ENCODE measurements around the gene CAMK2G.

The CAMK2G gene

GRCh38 chr10:73859784-73860491 lies 14.4 kb downstream of the CAMK2G start:
- Histone ChIP-seq H3K9me3 (ENCODE audit: low read length) (no peaks in the 10 kb centered on the region), H2AFZ (ENCODE audit: low read length) (no peak overlapping the region), H3F3A (ENCODE audit: insufficient read depth, low read length) (no peaks in the 10 kb centered on the region), H3K27me3 (ENCODE audit: insufficient read depth, low read length) (no peaks in the 10 kb centered on the region), H3K4me3 (ENCODE audit: low read depth, low read length, poor library complexity, severe bottlenecking) (no peak overlapping the region), H3K79me2 (ENCODE audit: insufficient read depth, low read length) (no peaks in the 10 kb centered on the region), H4K20me1 (ENCODE audit: insufficient read depth, low read length) (no peaks in the 10 kb centered on the region), H3K27ac (ENCODE audit: low read depth, low read length, poor library complexity, severe bottlenecking) (peak overlapping the region; percentile 73), H3K36me3 (ENCODE audit: insufficient read depth, low read length) (peaks cover 39% of the 10 kb centered on the region; the same call in 1 of the 2 replicates), H3K9me2 (ENCODE audit: low read depth, low read length) (no peaks in the 10 kb centered on the region), H3K9ac (ENCODE audit: low read length) (peak overlapping the region; percentile 50; the same call in 1 of the 2 replicates), H3K4me1 (ENCODE audit: insufficient read depth, low read length, severe bottlenecking) (peaks cover 37% of the 10 kb centered on the region), H3K4me2 (ENCODE audit: low read length) (peak overlapping the region; percentile 35; the same call in 1 of the 2 replicates)
- no peak for TF ChIP-seq EZH2 (IDR thresholded peaks at IDR 0.05; ENCODE audit: borderline replicate concordance, low read length)
- TF ChIP-seq CTCF (IDR thresholded peaks at IDR 0.05; ENCODE audit: low read length): no peak

GRCh38 chr10:73859428-73859783 lies 14.9 kb downstream of the CAMK2G start:
- H3K4me2 ChIP-seq (ENCODE audit: low read length): peak overlapping the region; percentile 35; the same call in 1 of the 2 replicates
- H4K20me1 ChIP-seq (ENCODE audit: insufficient read depth, low read length): no peaks in the 10 kb centered on the region
- no peaks in the 10 kb centered on the region for H3K79me2 ChIP-seq (ENCODE audit: insufficient read depth, low read length)
- no peaks in the 10 kb centered on the region for H3K9me2 ChIP-seq (ENCODE audit: low read depth, low read length)
- no peaks in the 10 kb centered on the region for H3K9me3 ChIP-seq (ENCODE audit: low read length)
- no peaks in the 10 kb centered on the region for H3K27me3 ChIP-seq (ENCODE audit: insufficient read depth, low read length)
- peaks cover 33% of the 10 kb centered on the region for H3K4me1 ChIP-seq (ENCODE audit: insufficient read depth, low read length, severe bottlenecking)
- H3K36me3 ChIP-seq (ENCODE audit: insufficient read depth, low read length): peaks cover 38% of the 10 kb centered on the region; the same call in 1 of the 2 replicates
- TF ChIP-seq CTCF (IDR thresholded peaks at IDR 0.05; ENCODE audit: low read length) (no peak), EZH2 (IDR thresholded peaks at IDR 0.05; ENCODE audit: borderline replicate concordance, low read length) (no peak)
- H3F3A ChIP-seq (ENCODE audit: insufficient read depth, low read length): no peaks in the 10 kb centered on the region
- peak overlapping the region; percentile 73 for H3K27ac ChIP-seq (ENCODE audit: low read depth, low read length, poor library complexity, severe bottlenecking)
- no peak overlapping the region for H3K4me3 ChIP-seq (ENCODE audit: low read depth, low read length, poor library complexity, severe bottlenecking)
- peak overlapping the region; percentile 50; the same call in 1 of the 2 replicates for H3K9ac ChIP-seq (ENCODE audit: low read length)
- H2AFZ ChIP-seq (ENCODE audit: low read length): no peak overlapping the region

GRCh38 chr10:73858750-73859427 lies 15.5 kb downstream of the CAMK2G start:
- H3K4me1 ChIP-seq (ENCODE audit: insufficient read depth, low read length, severe bottlenecking): peaks cover 33% of the 10 kb centered on the region
- no peaks in the 10 kb centered on the region for H3K79me2 ChIP-seq (ENCODE audit: insufficient read depth, low read length)

More at GRCh38 chr10:73858750-73859427, 15.5 kb downstream of the CAMK2G start:
- Histone ChIP-seq H3F3A (ENCODE audit: insufficient read depth, low read length) (no peaks in the 10 kb centered on the region), H4K20me1 (ENCODE audit: insufficient read depth, low read length) (no peaks in the 10 kb centered on the region), H2AFZ (ENCODE audit: low read length) (no peak overlapping the region), H3K4me2 (ENCODE audit: low read length) (peak overlapping the region; percentile 35; the same call in 1 of the 2 replicates), H3K9me3 (ENCODE audit: low read length) (no peaks in the 10 kb centered on the region), H3K36me3 (ENCODE audit: insufficient read depth, low read length) (peaks cover 36% of the 10 kb centered on the region; the same call in 1 of the 2 replicates), H3K27me3 (ENCODE audit: insufficient read depth, low read length) (no peaks in the 10 kb centered on the region), H3K4me3 (ENCODE audit: low read depth, low read length, poor library complexity, severe bottlenecking) (no peak overlapping the region), H3K9ac (ENCODE audit: low read length) (no peak overlapping the region; the same call in 1 of the 2 replicates), H3K9me2 (ENCODE audit: low read depth, low read length) (no peaks in the 10 kb centered on the region), H3K27ac (ENCODE audit: low read depth, low read length, poor library complexity, severe bottlenecking) (peak overlapping the region; percentile 73)
- TF ChIP-seq EZH2 (IDR thresholded peaks at IDR 0.05; ENCODE audit: borderline replicate concordance, low read length): no peak
- no peak for TF ChIP-seq CTCF (IDR thresholded peaks at IDR 0.05; ENCODE audit: low read length)
